CD4-positive, alpha-beta T cell (primary cell): Measurements from ENCODE around the gene OR56A1. TPM values are rescaled to one million over a fixed set of nuclear protein-coding genes. Genes with fewer than 3 reads are reported as not detected.
A peak's percentile ranks its signal among the peaks of the same experiment; 100 is the strongest.

Experiments used
- ATAC-seq: fragments of 200-7000 bp; cut with Tn5 transposase; one replicate; pipeline ENCODE4 v1.10.0; 2022; ENCODE audit warnings: mild to moderate bottlenecking; ENCODE audit not compliant: poor library complexity
- CTCF ChIA-PET: fragments of 350-600 bp; sonication (Branson Sonifier 250); formaldehyde crosslinking; loops from one replicate; lab custom pipeline; 2021; ENCODE audit warnings: antibody characterized with exemption, inconsistent platforms; lab: Charles Lee
- POLR2A ChIA-PET: fragments of 350-600 bp; sonication (Branson Sonifier 250); formaldehyde crosslinking; loops from one replicate; lab custom pipeline; 2021; ENCODE audit warnings: antibody characterized with exemption, inconsistent platforms; lab: Charles Lee
- DNase-seq, 14 experiments: peaks; one replicate each; pipeline ENCODE4 v3.0.0-alpha.2; 2013 to 2020; ENCODE audit warnings: mixed read lengths in 2 of 14
- H3K27ac ChIP-seq, 2 donors: one replicate each; pipeline versions ENCODE4 v1.5.1 to v1.7.0; 2013; ENCODE audit warnings: low read length in 2 of 2, low read depth in 1 of 2, mild to moderate bottlenecking in 1 of 2
- H3K27me3 ChIP-seq, 2 experiments: 1 replicate in 1 of 2; 2 replicates in 1 of 2; pipeline versions ENCODE4 v1.6.1 to v1.7.0; 2013; ENCODE audit warnings: low read length in 2 of 2, control low read depth in 1 of 2, mild to moderate bottlenecking in 1 of 2, moderate library complexity in 1 of 2; ENCODE audit not compliant: insufficient read depth in 2 of 2, control insufficient read depth in 1 of 2
- H3K36me3 ChIP-seq: one replicate; pipeline ENCODE4 v1.6.1; 2013; ENCODE audit warnings: low read length, control low read depth; ENCODE audit not compliant: insufficient read depth
- H3K4me1 ChIP-seq: one replicate; pipeline ENCODE4 v1.6.1; 2013; ENCODE audit warnings: low read length, control low read depth; ENCODE audit not compliant: insufficient read depth
- H3K4me3 ChIP-seq: one replicate; pipeline ENCODE4 v1.5.1; 2013; ENCODE audit warnings: mild to moderate bottlenecking, low read length, moderate library complexity
- H3K9me3 ChIP-seq, 2 experiments: 1 replicate in 1 of 2; 2 replicates in 1 of 2; pipeline versions ENCODE4 v1.6.1 to v1.7.0; 2013; ENCODE audit warnings: low read length in 2 of 2, mild to moderate bottlenecking in 2 of 2, control low read depth in 1 of 2, moderate library complexity in 1 of 2; ENCODE audit not compliant: control insufficient read depth in 1 of 2, insufficient read depth in 1 of 2
- H3K27ac Mint-ChIP-seq: one replicate; pipeline ENCODE4 v1.8.0; 2020; ENCODE audit warnings: mixed read lengths
- H3K27me3 Mint-ChIP-seq: one replicate; pipeline ENCODE4 v1.8.0; 2021; ENCODE audit warnings: mixed read lengths
- H3K36me3 Mint-ChIP-seq: one replicate; pipeline ENCODE4 v1.8.0; 2021; ENCODE audit warnings: low read depth, mixed read lengths
- H3K4me1 Mint-ChIP-seq: one replicate; pipeline ENCODE4 v1.8.0; 2021; ENCODE audit warnings: low read depth, mixed read lengths
- H3K4me3 Mint-ChIP-seq: one replicate; pipeline ENCODE4 v1.8.0; 2020; ENCODE audit warnings: mild to moderate bottlenecking, mixed read lengths
- H3K9me3 Mint-ChIP-seq: one replicate; pipeline ENCODE4 v1.8.0; 2020; ENCODE audit warnings: mixed read lengths
- CTCF ChIP-seq: fragments of 200-600 bp; IDR thresholded peaks from one replicate; pipeline ENCODE4 v1.8.0; 2022; ENCODE audit warnings: antibody characterized with exemption, mild to moderate bottlenecking
- intact Hi-C, 2 experiments: fragments of 100-400 bp; cut with DNase I in 1 of 2; cut with micrococcal nuclease in 1 of 2; formaldehyde crosslinking; loops; one replicate each; pipeline versions ENCODE4 v1.15.1 to v1.9.0; 2023 to 2025; cut with DNase I, micrococcal nuclease
- total RNA-seq, 174 experiments: library from RNA in 2 of 174; stranded (reverse) in 2 of 174; gene quantifications; one replicate each; pipeline ENCODE4 v1.2.3 and lab custom pipeline; 2021 to 2026

OR56A1 gene
- total RNA-seq, 2 experiments from 2014 or later, result not detected

DNA sequence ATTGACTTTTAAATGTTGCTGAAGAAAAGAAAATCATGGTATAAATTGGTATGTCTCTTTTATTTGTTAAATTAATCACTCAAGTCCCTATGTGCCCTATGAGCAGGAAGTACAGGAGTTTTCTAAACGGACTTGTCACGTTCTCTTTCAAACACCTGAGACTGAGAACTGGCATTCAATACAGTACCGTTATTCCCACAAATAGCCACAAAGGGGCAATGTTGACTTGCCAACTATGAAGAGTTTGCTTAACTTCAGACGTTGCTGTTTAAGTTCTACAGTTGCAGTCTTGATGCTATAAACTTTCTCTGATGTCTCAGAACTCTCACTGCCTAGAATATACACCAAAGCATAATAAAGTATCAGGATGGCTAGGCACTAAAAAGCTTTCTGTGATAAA lies 7.6 kb downstream of the OR56A1 start:
- no peaks in the 10 kb centered on the region for H3K36me3 ChIP-seq
- H3K27ac Mint-ChIP-seq, result no peak overlapping the region

GRCh38 chr11:6013042-6013441 lies 17.5 kb downstream of the OR56A1 start:
- Mint-ChIP-seq H3K27ac (no peak overlapping the region), H3K9me3 (peaks cover 6% of the 10 kb centered on the region), H3K27me3 (peaks cover 37% of the 10 kb centered on the region), H3K36me3 (no peaks in the 10 kb centered on the region), H3K4me1 (no peaks in the 10 kb centered on the region), H3K4me3 (no peak overlapping the region)
- H3K27ac ChIP-seq, result no peak overlapping the region
- H3K4me1 ChIP-seq, result no peaks in the 10 kb centered on the region
- H3K36me3 ChIP-seq, result no peaks in the 10 kb centered on the region
- no peak for ATAC-seq
- peaks cover 0 to 11% of the 10 kb centered on the region in 2 experiments for H3K9me3 ChIP-seq
- H3K4me3 ChIP-seq, result no peak overlapping the region
- no peak for TF ChIP-seq CTCF
- no peak for DNase-seq
- ChIA-PET POLR2A (no interaction called here), CTCF (no interaction called here)
- intact Hi-C loops, result no loop called here
- H3K27me3 ChIP-seq, result peaks cover 2 to 4% of the 10 kb centered on the region in 2 experiments

More for the DNA sequence above, 7.6 kb downstream of the OR56A1 start:
- no peak overlapping the region for H3K27ac ChIP-seq
- ChIA-PET CTCF (interaction anchor here (1.0 kb wide), 1 partner anchor 330 kb away, joined by 3 read pairs; no protein-coding TSS in a partner anchor), POLR2A (no interaction called here)
- Mint-ChIP-seq H3K36me3 (no peaks in the 10 kb centered on the region), H3K4me3 (no peak overlapping the region), H3K27me3 (peaks cover 57% of the 10 kb centered on the region), H3K4me1 (no peaks in the 10 kb centered on the region), H3K9me3 (no peaks in the 10 kb centered on the region)
- ATAC-seq (peak; percentile 43), DNase-seq (peak in 4 of 14 experiments; percentile 13 to 63 (median 54))
- no peaks in the 10 kb centered on the region for H3K9me3 ChIP-seq
- H3K4me1 ChIP-seq, result no peaks in the 10 kb centered on the region
- H3K4me3 ChIP-seq, result no peak overlapping the region
- TF ChIP-seq CTCF, result peak; percentile 41
- intact Hi-C loops, result loop anchor here (1.0 to 2.0 kb wide), 2 partner anchors 291 to 330 kb away; no protein-coding TSS in a partner anchor
- peaks cover 4 to 6% of the 10 kb centered on the region in 2 experiments for H3K27me3 ChIP-seq

- Histone ChIP-seq H3K27me3 (peaks cover 2 to 4% of the 10 kb centered on the region in 2 experiments), H3K36me3 (no peaks in the 10 kb centered on the region), H3K4me1 (no peaks in the 10 kb centered on the region), H3K27ac (no peak overlapping the region), H3K4me3 (no peak overlapping the region), H3K9me3 (peaks cover 0 to 11% of the 10 kb centered on the region in 2 experiments)
- H3K27me3 Mint-ChIP-seq, result peaks cover 37% of the 10 kb centered on the region
- H3K4me1 Mint-ChIP-seq, result no peaks in the 10 kb centered on the region
- peaks cover 6% of the 10 kb centered on the region for H3K9me3 Mint-ChIP-seq
- ChIA-PET POLR2A (no interaction called here), CTCF (no interaction called here)
- H3K27ac Mint-ChIP-seq, result no peak overlapping the region
- intact Hi-C loops, result no loop called here
- H3K36me3 Mint-ChIP-seq, result no peaks in the 10 kb centered on the region
- no peak overlapping the region for H3K4me3 Mint-ChIP-seq
- TF ChIP-seq CTCF, result no peak
- ATAC-seq (no peak), DNase-seq (no peak)
Measured at GRCh38 chr11:6012035-6012668, 18.4 kb downstream of the OR56A1 start.
